HuH-7.5 (cell line): Measurements from ENCODE around the gene ARHGAP9.

ENCODE experiments used
- DNase-seq: peaks from one replicate; pipeline ENCODE4 v3.0.0; 2011; ENCODE audit warnings: low spot score

The ARHGAP9 gene

GRCh38 chr12:57491393-57492280 lies 12.0 kb upstream of the ARHGAP9 start:
- DNase-seq: no peak

- DNase-seq: no peak
Measured at GRCh38 chr12:57490126-57490525, 10.5 kb upstream of the ARHGAP9 start.

GRCh38 chr12:57489157-57489641 lies 9.5 kb upstream of the ARHGAP9 start:
- DNase-seq: no peak

- DNase-seq: no peak
Measured at GRCh38 chr12:57488402-57489156, 8.9 kb upstream of the ARHGAP9 start.

GRCh38 chr12:57487597-57488401 lies 8.1 kb upstream of the ARHGAP9 start, which contains the start of gene MARS1:
Gene MARS1 (plus strand): TSS chr12:57488068. CDS start chr12:57488091, 23 bp downstream.
- peak; percentile 91 for DNase-seq

- DNase-seq: no peak
Measured at GRCh38 chr12:57487055-57487596, 7.5 kb upstream of the ARHGAP9 start.

GRCh38 chr12:57485695-57486094 lies 6.0 kb upstream of the ARHGAP9 start:
- DNase-seq: no peak

GRCh38 chr12:57483466-57483865 lies 3.8 kb upstream of the ARHGAP9 start:
- no peak for DNase-seq

- DNase-seq: no peak
Measured at GRCh38 chr12:57481671-57482070, 2.0 kb upstream of the ARHGAP9 start.

GRCh38 chr12:57479043-57479375 lies 657 bp downstream of the ARHGAP9 start:
- DNase-seq: no peak

GRCh38 chr12:57477710-57478681 lies 1.7 kb downstream of the ARHGAP9 start:
- no peak for DNase-seq

- DNase-seq: no peak
Measured at GRCh38 chr12:57476993-57477709, 2.5 kb downstream of the ARHGAP9 start.

- no peak for DNase-seq
Measured at GRCh38 chr12:57476162-57476992, 3.3 kb downstream of the ARHGAP9 start.

GRCh38 chr12:57475271-57476161 lies 4.2 kb downstream of the ARHGAP9 start:
- no peak for DNase-seq

- no peak for DNase-seq
Measured at GRCh38 chr12:57474862-57475261, 4.8 kb downstream of the ARHGAP9 start.

GRCh38 chr12:57474430-57474829 lies 5.2 kb downstream of the ARHGAP9 start:
- DNase-seq: no peak

GRCh38 chr12:57473886-57474285 lies 5.8 kb downstream of the ARHGAP9 start:
- no peak for DNase-seq

- no peak for DNase-seq
Measured at GRCh38 chr12:57473392-57473791, 6.3 kb downstream of the ARHGAP9 start.
